Endodermal cell (in vitro differentiated cells): Measurements from ENCODE around the gene HSD3B2. TPM values are rescaled to one million over a fixed set of nuclear protein-coding genes. Genes with fewer than 3 reads are reported as not detected.

Source experiments
- DNase-seq: peaks from one replicate; pipeline ENCODE4 v3.0.0-alpha.2; 2017
- H3K27ac ChIP-seq: 2 replicates; pipeline ENCODE4 v1.5.1; 2013; ENCODE audit warnings: mild to moderate bottlenecking, low read depth, low read length, moderate library complexity
- H3K27me3 ChIP-seq: 2 replicates; pipeline ENCODE4 v1.6.1; 2013; ENCODE audit warnings: mild to moderate bottlenecking, low read length, moderate library complexity; ENCODE audit not compliant: insufficient read depth, control insufficient read depth, poor library complexity, severe bottlenecking
- H3K36me3 ChIP-seq: 2 replicates; pipeline ENCODE4 v1.7.0; 2013; ENCODE audit warnings: mild to moderate bottlenecking, low read length, moderate library complexity; ENCODE audit not compliant: control insufficient read depth, insufficient read depth
- H3K4me1 ChIP-seq: one replicate; pipeline ENCODE4 v1.7.0; 2013; ENCODE audit warnings: low read length; ENCODE audit not compliant: control insufficient read depth, insufficient read depth
- H3K4me3 ChIP-seq: 2 replicates; pipeline ENCODE4 v1.5.1; 2013; ENCODE audit warnings: mild to moderate bottlenecking, low read length, moderate library complexity
- H3K9ac ChIP-seq: 2 replicates; pipeline ENCODE4 v1.6.1; 2013; ENCODE audit warnings: mild to moderate bottlenecking, low read length, moderate library complexity; ENCODE audit not compliant: poor library complexity, severe bottlenecking; ENCODE audit errors: extremely low read depth
- H3K9me3 ChIP-seq: 2 replicates; pipeline ENCODE4 v1.6.1; 2013; ENCODE audit warnings: mild to moderate bottlenecking, low read length, moderate library complexity; ENCODE audit not compliant: control insufficient read depth
- H3K27ac Mint-ChIP-seq: 2 replicates; pipeline ENCODE4 v1.8.0; 2020; ENCODE audit warnings: mixed read lengths
- H3K27me3 Mint-ChIP-seq: 2 replicates; pipeline ENCODE4 v1.8.0; 2021; ENCODE audit warnings: mild to moderate bottlenecking, mixed read lengths; ENCODE audit not compliant: insufficient read depth
- H3K36me3 Mint-ChIP-seq: 2 replicates; pipeline ENCODE4 v1.8.0; 2020; ENCODE audit warnings: low read depth, mixed read lengths
- H3K4me1 Mint-ChIP-seq: 2 replicates; pipeline ENCODE4 v1.8.0; 2020; ENCODE audit warnings: mixed read lengths
- H3K4me3 Mint-ChIP-seq: 2 replicates; pipeline ENCODE4 v1.8.0; 2020; ENCODE audit warnings: mild to moderate bottlenecking, moderate library complexity, mixed read lengths
- H3K9me3 Mint-ChIP-seq: 2 replicates; pipeline ENCODE4 v1.8.0; 2020; ENCODE audit warnings: mild to moderate bottlenecking, mixed read lengths
- WGBS, 2 experiments: methylation state at CpG; one replicate each; pipeline versions ENCODE4 v1.1.5 to v1.1.7; 2013; ENCODE audit warnings: missing lambda C conversion rate in 2 of 2, mixed read lengths in 1 of 2; ENCODE audit not compliant: insufficient coverage in 1 of 2, insufficient read length in 1 of 2; 5-methylcytosine and 5-hydroxymethylcytosine counted together
- total RNA-seq, 2 donors: library from RNA; stranded (reverse); fragmentation: NEBNext Ultra II Directional in 1 of 2; extraction: Animal tissue kit (Norgen Biotek cat#: 25700) in 1 of 2; gene quantifications; 2 replicates in 1 of 2; 3 replicates in 1 of 2; pipeline ENCODE4 v1.2.1, GENCODE V29; 2021
- TF ChIP-seq, protein P1 (sequence below): fragments of 200-600 bp; sonication (generic); conservative IDR thresholded peaks from 2 replicates; pipeline ENCODE4 v1.5.0; 2021; ENCODE audit warnings: antibody characterized with exemption, mild to moderate bottlenecking

The HSD3B2 gene
- total RNA-seq, 2 donors from 2014 or later = not detected

DNA sequence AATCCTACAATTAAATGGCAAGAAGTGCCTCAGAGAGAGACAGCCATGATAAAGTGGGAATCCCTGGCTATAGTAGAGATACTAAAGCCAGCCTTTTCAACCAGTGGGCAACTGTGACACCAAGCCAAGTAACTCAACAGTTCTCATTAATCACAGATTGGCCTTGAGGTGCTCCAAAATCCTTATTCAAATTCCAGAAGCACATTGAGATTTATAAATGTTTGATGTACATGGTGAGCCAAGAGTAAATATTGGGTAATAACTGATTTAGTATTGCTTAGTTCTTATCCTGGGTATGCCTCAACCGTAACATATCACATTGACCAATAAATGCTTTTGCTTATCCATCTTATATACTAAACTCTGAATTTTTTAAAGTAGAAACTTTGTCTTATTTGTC is 29.3 kb upstream of the HSD3B2 start:
- Histone ChIP-seq H3K36me3 (no peaks in the 10 kb centered on the region), H3K27ac (no peak overlapping the region), H3K4me3 (no peak overlapping the region), H3K4me1 (no peaks in the 10 kb centered on the region), H3K27me3 (no peaks in the 10 kb centered on the region), H3K9me3 (no peaks in the 10 kb centered on the region), H3K9ac (no peak overlapping the region)
- TF ChIP-seq, protein P1, sequence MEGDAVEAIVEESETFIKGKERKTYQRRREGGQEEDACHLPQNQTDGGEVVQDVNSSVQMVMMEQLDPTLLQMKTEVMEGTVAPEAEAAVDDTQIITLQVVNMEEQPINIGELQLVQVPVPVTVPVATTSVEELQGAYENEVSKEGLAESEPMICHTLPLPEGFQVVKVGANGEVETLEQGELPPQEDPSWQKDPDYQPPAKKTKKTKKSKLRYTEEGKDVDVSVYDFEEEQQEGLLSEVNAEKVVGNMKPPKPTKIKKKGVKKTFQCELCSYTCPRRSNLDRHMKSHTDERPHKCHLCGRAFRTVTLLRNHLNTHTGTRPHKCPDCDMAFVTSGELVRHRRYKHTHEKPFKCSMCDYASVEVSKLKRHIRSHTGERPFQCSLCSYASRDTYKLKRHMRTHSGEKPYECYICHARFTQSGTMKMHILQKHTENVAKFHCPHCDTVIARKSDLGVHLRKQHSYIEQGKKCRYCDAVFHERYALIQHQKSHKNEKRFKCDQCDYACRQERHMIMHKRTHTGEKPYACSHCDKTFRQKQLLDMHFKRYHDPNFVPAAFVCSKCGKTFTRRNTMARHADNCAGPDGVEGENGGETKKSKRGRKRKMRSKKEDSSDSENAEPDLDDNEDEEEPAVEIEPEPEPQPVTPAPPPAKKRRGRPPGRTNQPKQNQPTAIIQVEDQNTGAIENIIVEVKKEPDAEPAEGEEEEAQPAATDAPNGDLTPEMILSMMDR = no peak
- Mint-ChIP-seq H3K4me1 (peaks cover 20% of the 10 kb centered on the region), H3K27me3 (peaks cover 3% of the 10 kb centered on the region), H3K27ac (no peak overlapping the region), H3K9me3 (no peaks in the 10 kb centered on the region), H3K36me3 (no peaks in the 10 kb centered on the region), H3K4me3 (no peak overlapping the region)
- DNase-seq = no peak
- WGBS, 2 experiments = 100% methylated on average over 1 of the region's 1 CpG; no CpG with 5 or more reads in 1 of the 2 experiments

DNA sequence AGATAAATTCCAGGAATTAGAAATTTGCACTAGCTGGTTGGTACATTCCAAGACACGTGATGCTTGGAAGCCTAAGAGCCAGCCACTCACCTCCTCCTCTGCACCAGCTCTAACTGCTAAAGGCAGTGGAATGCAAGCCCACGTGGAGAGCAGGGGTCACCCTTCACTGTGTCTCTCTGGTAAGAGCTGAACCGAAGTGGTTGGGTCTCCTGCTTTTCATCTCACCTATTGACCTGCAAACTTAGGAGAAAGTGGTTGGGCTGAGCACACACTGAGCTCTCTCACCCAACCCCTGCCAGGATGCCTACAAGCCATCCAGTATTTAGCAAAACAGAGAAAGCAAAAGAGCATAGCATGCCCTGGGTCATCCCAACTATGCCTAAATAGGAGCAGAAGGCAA is 27.1 kb upstream of the HSD3B2 start:
- Mint-ChIP-seq H3K4me1 (peaks cover 20% of the 10 kb centered on the region), H3K27me3 (peaks cover 8% of the 10 kb centered on the region), H3K36me3 (no peaks in the 10 kb centered on the region), H3K27ac (no peak overlapping the region), H3K9me3 (no peaks in the 10 kb centered on the region), H3K4me3 (no peak overlapping the region)
- Histone ChIP-seq H3K4me3 (no peak overlapping the region), H3K27ac (no peak overlapping the region), H3K36me3 (no peaks in the 10 kb centered on the region), H3K9ac (no peak overlapping the region), H3K9me3 (no peaks in the 10 kb centered on the region), H3K4me1 (no peaks in the 10 kb centered on the region), H3K27me3 (no peaks in the 10 kb centered on the region)
- WGBS, 2 experiments = 54 to 71% methylated on average over 1 to 3 of the region's 3 CpGs
- TF ChIP-seq, protein P1 = no peak
- DNase-seq = peak; percentile 51

DNA sequence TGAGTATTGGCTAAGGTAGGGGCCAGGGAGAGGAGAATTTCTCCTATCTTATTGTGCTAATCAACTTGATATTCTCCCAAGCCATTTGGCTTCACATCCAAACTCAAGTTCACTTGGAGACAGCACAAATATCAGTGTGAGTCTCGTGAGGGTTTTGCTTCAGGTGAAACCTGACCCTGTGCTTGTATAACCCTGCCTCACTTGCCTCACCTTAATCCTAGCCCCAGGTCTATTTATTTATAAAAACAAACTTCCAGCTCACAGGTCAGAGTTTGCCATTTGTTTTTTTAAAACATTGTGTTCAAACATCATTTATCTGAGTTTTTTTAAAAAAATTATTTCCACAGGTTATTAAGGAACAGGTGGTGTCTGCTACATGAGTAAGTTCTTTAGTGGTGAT is 26.5 kb upstream of the HSD3B2 start:
- peaks cover 20% of the 10 kb centered on the region for H3K4me1 Mint-ChIP-seq
- Histone ChIP-seq H3K4me1 (no peaks in the 10 kb centered on the region), H3K4me3 (no peak overlapping the region), H3K9me3 (no peaks in the 10 kb centered on the region), H3K9ac (no peak overlapping the region), H3K27me3 (no peaks in the 10 kb centered on the region), H3K27ac (no peak overlapping the region), H3K36me3 (no peaks in the 10 kb centered on the region)
- H3K4me3 Mint-ChIP-seq = no peak overlapping the region
- WGBS, 2 experiments = 80 to 88% methylated on average over 1 of the region's 1 CpG
- no peak for DNase-seq
- H3K27ac Mint-ChIP-seq = no peak overlapping the region
- TF ChIP-seq, protein P1 = no peak
- H3K27me3 Mint-ChIP-seq = peaks cover 10% of the 10 kb centered on the region
- no peaks in the 10 kb centered on the region for H3K36me3 Mint-ChIP-seq
- no peaks in the 10 kb centered on the region for H3K9me3 Mint-ChIP-seq
